Right lung (tissue), 5 donors: ENCODE measurements around the gene EXOC3L4. TPM values are rescaled to one million over a fixed set of nuclear protein-coding genes. Genes with fewer than 3 reads are reported as not detected.

Experiments
- DNase-seq, 2 donors: peaks; one replicate each; pipeline ENCODE4 v3.0.0-alpha.2; 2013
- polyA plus RNA-seq, 5 donors: library from polyadenylated mRNA; unstranded; fragments of 120-200 nt; gene quantifications; one replicate each; pipeline versions ENCODE4 v1.2.1 to v1.2.3, GENCODE V29; 2013; ENCODE audit warnings: inconsistent platforms in 1 of 5, low replicate concordance in 1 of 5; ENCODE audit not compliant: insufficient read length in 5 of 5, insufficient read depth in 1 of 5

Gene EXOC3L4
- polyA plus RNA-seq, 5 donors = 2.2 to 5.2 (median 4.2) TPM

- no peak for DNase-seq
These were observed 38.1 kb downstream of the EXOC3L4 start for GRCh38 chr14:103132381-103133209.

- no peak for DNase-seq
These were observed 39.0 kb downstream of the EXOC3L4 start for GRCh38 chr14:103133210-103134140.

- DNase-seq = no peak
These were observed 39.9 kb downstream of the EXOC3L4 start for GRCh38 chr14:103134405-103134804.

- DNase-seq = no peak
These were observed 40.4 kb downstream of the EXOC3L4 start for GRCh38 chr14:103134919-103135318.

GRCh38 chr14:103135333-103136260 lies 41.1 kb downstream of the EXOC3L4 start:
- no peak for DNase-seq

GRCh38 chr14:103136388-103137271 lies 42.1 kb downstream of the EXOC3L4 start:
- DNase-seq = no peak

GRCh38 chr14:103137689-103138300 lies 43.3 kb downstream of the EXOC3L4 start:
- no peak for DNase-seq

- no peak for DNase-seq
These were observed 44.0 kb downstream of the EXOC3L4 start for GRCh38 chr14:103138301-103139131.

GRCh38 chr14:103139132-103140025 lies 44.9 kb downstream of the EXOC3L4 start:
- DNase-seq = no peak

GRCh38 chr14:103140316-103141109 lies 46.0 kb downstream of the EXOC3L4 start:
- no peak for DNase-seq

- DNase-seq = no peak
These were observed 46.7 kb downstream of the EXOC3L4 start for GRCh38 chr14:103141117-103141796.

GRCh38 chr14:103142026-103142425 lies 47.5 kb downstream of the EXOC3L4 start:
- no peak for DNase-seq

GRCh38 chr14:103142721-103143302 lies 48.3 kb downstream of the EXOC3L4 start:
- DNase-seq = no peak

- DNase-seq = no peak
These were observed 49.0 kb downstream of the EXOC3L4 start for GRCh38 chr14:103143506-103143905.

GRCh38 chr14:103144085-103144484 lies 49.6 kb downstream of the EXOC3L4 start:
- no peak for DNase-seq

- DNase-seq = no peak
These were observed 51.7 kb downstream of the EXOC3L4 start for GRCh38 chr14:103146141-103146709.
